ENCODE data around the gene MT3.

Gene MT3

GRCh38 chr16:56549161-56549560 lies 40.2 kb upstream of the MT3 start:
- no peak for DNase-seq
- Histone ChIP-seq H3K27me3 (replicated peaks) (no peaks in the 10 kb centered on the region), H3K36me3 (replicated peaks) (no peaks in the 10 kb centered on the region), H3K4me3 (ENCODE audit: low read depth, low read length) (no peak overlapping the region), H3K27ac (no peak overlapping the region)
- in situ Hi-C loops (cut with HindIII; ENCODE audit: low pct_ligation_motif_present, low sequenced_read_pairs) = no loop called here
- no peak for TF ChIP-seq CTCF (IDR thresholded peaks at IDR 0.05; ENCODE audit: low read depth, low read length, missing control alignments)

GRCh38 chr16:56549744-56550385 lies 39.5 kb upstream of the MT3 start:
- H3K27me3 ChIP-seq (replicated peaks) = peaks cover 3% of the 10 kb centered on the region
- no peak overlapping the region for H3K4me3 ChIP-seq (ENCODE audit: low read depth, low read length)
- in situ Hi-C loops (cut with HindIII; ENCODE audit: low pct_ligation_motif_present, low sequenced_read_pairs) = no loop called here
- no peak for DNase-seq
- H3K27ac ChIP-seq = no peak overlapping the region
- no peaks in the 10 kb centered on the region for H3K36me3 ChIP-seq (replicated peaks)
- no peak for TF ChIP-seq CTCF (IDR thresholded peaks at IDR 0.05; ENCODE audit: low read depth, low read length, missing control alignments)

- no peak for DNase-seq
- Histone ChIP-seq H3K4me3 (ENCODE audit: low read depth, low read length) (no peak overlapping the region), H3K27me3 (replicated peaks) (peaks cover 3% of the 10 kb centered on the region), H3K27ac (no peak overlapping the region), H3K36me3 (replicated peaks) (no peaks in the 10 kb centered on the region)
- no peak for TF ChIP-seq CTCF (IDR thresholded peaks at IDR 0.05; ENCODE audit: low read depth, low read length, missing control alignments)
- in situ Hi-C loops (cut with HindIII; ENCODE audit: low pct_ligation_motif_present, low sequenced_read_pairs) = no loop called here
These were observed 37.3 kb upstream of the MT3 start for GRCh38 chr16:56551796-56552738.

- H3K36me3 ChIP-seq (replicated peaks) = no peaks in the 10 kb centered on the region
- peaks cover 3% of the 10 kb centered on the region for H3K27me3 ChIP-seq (replicated peaks)
- in situ Hi-C loops (cut with HindIII; ENCODE audit: low pct_ligation_motif_present, low sequenced_read_pairs) = no loop called here
- H3K27ac ChIP-seq = no peak overlapping the region
- H3K4me3 ChIP-seq (ENCODE audit: low read depth, low read length) = no peak overlapping the region
- no peak for DNase-seq
- TF ChIP-seq CTCF (IDR thresholded peaks at IDR 0.05; ENCODE audit: low read depth, low read length, missing control alignments) = no peak
These were observed 34.9 kb upstream of the MT3 start for GRCh38 chr16:56554441-56554840.

- peaks cover 3% of the 10 kb centered on the region for H3K27me3 ChIP-seq (replicated peaks)
- in situ Hi-C loops (cut with HindIII; ENCODE audit: low pct_ligation_motif_present, low sequenced_read_pairs) = no loop called here
- no peak for TF ChIP-seq CTCF (IDR thresholded peaks at IDR 0.05; ENCODE audit: low read depth, low read length, missing control alignments)
- H3K36me3 ChIP-seq (replicated peaks) = no peaks in the 10 kb centered on the region
- H3K27ac ChIP-seq = no peak overlapping the region
- peak; percentile 36 for DNase-seq
- H3K4me3 ChIP-seq (ENCODE audit: low read depth, low read length) = no peak overlapping the region
These were observed 31.1 kb upstream of the MT3 start for GRCh38 chr16:56558024-56558747.
